ENCODE results near the gene TMEM219. TPM values are rescaled to one million over a fixed set of nuclear protein-coding genes. Genes with fewer than 3 reads are reported as not detected.

The TMEM219 gene
- total and polyA plus RNA-seq, 2 donors (not counting 3 experiments of a cell fraction or from before 2014, with no cell fraction given): 110 to 182 TPM

DNA sequence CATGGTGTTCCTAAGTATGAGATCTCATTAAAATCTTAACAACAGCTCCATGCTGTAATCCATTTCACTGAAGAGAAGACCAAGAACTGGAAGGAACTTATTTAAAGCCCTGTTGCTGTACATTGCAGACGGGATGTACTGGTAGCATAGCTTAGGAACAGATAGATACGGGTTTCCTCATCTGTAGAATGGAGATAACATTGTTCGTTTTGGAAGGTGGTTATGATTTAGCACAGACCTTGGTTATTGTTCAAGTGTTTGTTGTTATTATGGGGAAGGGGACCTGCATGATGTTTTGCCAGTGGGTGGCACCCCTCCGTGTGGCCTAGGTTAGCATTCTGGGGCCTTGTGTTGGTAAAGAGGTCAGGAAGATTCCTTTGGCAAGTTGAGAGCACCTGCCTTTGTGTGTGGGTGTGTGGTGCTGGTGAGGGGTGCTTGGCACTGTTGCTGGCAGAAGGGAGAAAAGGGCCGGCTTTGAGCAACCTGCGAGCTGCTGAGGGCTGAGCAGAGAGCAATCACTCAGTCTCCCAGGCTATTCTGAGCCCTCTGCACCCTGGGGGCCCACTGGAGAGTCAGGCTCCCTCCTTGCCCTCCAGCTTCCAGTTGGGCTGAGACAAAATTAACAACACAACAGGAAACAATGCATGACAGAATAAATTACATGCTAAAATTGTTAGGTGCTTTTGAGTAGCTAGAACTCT is 14.1 kb downstream of the TMEM219 start:
- Histone ChIP-seq H3K27me3 (ENCODE audit: control insufficient read depth in 2 of 2, insufficient read depth in 2 of 2, low read length in 2 of 2) (no peaks in the 10 kb centered on the region), H3K4me3 (replicated peaks in 1 of 3; ENCODE audit: insufficient read depth in 1 of 3, low read depth in 1 of 3, low read length in 3 of 3) (peak overlapping the region; percentile 79 to 95 (median 94)), H3K79me2 (ENCODE audit: control insufficient read depth, insufficient read depth, low read length) (peaks cover 65% of the 10 kb centered on the region), H3K9me3 (replicated peaks; ENCODE audit: control insufficient read depth, insufficient read depth, low read length) (no peaks in the 10 kb centered on the region), H3K4me1 (ENCODE audit: control insufficient read depth, extremely low read depth, insufficient read depth, low read length) (peaks cover 47% of the 10 kb centered on the region), H3K36me3 (ENCODE audit: control insufficient read depth in 2 of 2, extremely low read depth in 1 of 2, insufficient read depth in 2 of 2, low read length in 2 of 2) (peaks cover 26 to 33% of the 10 kb centered on the region in 2 experiments), H3K4me2 (ENCODE audit: insufficient read depth, low read length) (peak overlapping the region; percentile 98), H3K9ac (replicated peaks; ENCODE audit: extremely low read depth, insufficient read depth, low read length) (peak overlapping the region; percentile 93), H3K9me1 (replicated peaks; ENCODE audit: control insufficient read depth, extremely low read depth, insufficient read depth, low read length) (no peaks in the 10 kb centered on the region), H4K20me1 (replicated peaks; ENCODE audit: control insufficient read depth, extremely low read depth, insufficient read depth, low read length) (no peaks in the 10 kb centered on the region), H2AFZ (ENCODE audit: low read depth, low read length) (no peak overlapping the region), H3K27ac (ENCODE audit: insufficient read depth, low read depth, low read length) (peak overlapping the region; percentile 81)
- TF ChIP-seq JUN (IDR thresholded peaks at IDR 0.05; ENCODE audit: borderline replicate concordance, insufficient read depth, insufficient read length, low read depth) (no peak), GATA2 (IDR thresholded peaks at IDR 0.05; ENCODE audit: insufficient read depth, insufficient read length, low read depth, low read length) (no peak), MYC (IDR thresholded peaks at IDR 0.05; ENCODE audit: low read depth, low read length) (no peak), EZH2 (IDR thresholded peaks at IDR 0.05; ENCODE audit: borderline replicate concordance, low read depth, low read length, severe bottlenecking) (no peak), CTCF (IDR thresholded peaks at IDR 0.05; ENCODE audit: extremely low read depth in 1 of 2, insufficient read depth in 1 of 2, low read depth in 1 of 2, low read length in 2 of 2) (no peak), POLR2AphosphoS5 (IDR thresholded peaks at IDR 0.05; ENCODE audit: insufficient read depth, low read depth, low read length) (no peak), POLR2A (IDR thresholded peaks at IDR 0.05; ENCODE audit: low read depth, low read length) (no peak), MAX (IDR thresholded peaks at IDR 0.05; ENCODE audit: insufficient read depth, insufficient read length) (no peak), FOS (IDR thresholded peaks at IDR 0.05; ENCODE audit: borderline replicate concordance, insufficient read depth, low read length) (no peak)
- intact Hi-C loops (cut with micrococcal nuclease): loop anchor here (5.0 kb wide), 1 partner anchor 184 kb away; the partner anchor contains the start of gene KIF22
- ChIA-PET POLR2A (interaction anchor here (0.5 kb wide), 1 partner anchor 1355 kb away, joined by 3 read pairs; no protein-coding TSS in a partner anchor), CTCF (interaction anchor here (1.1 to 2.8 kb wide), 10 partner anchors 14 to 275 kb away, joined by 3 to 14 read pairs (median 4); partner anchors contain the start of genes INO80E and TMEM219)
- FAIRE-seq (peak; percentile 38), DNase-seq (ENCODE audit: low read depth, low spot score) (peak; percentile 70)
- no TSS peak for BruUV-seq (replicated peaks)
- dilution Hi-C loops (cut with MboI; ENCODE audit: extremely low pct_ligation_motif_present, low sequenced_read_pairs): no loop called here
